ENCODE measurements around the gene NRN1L. TPM values are rescaled to one million over a fixed set of nuclear protein-coding genes. Genes with fewer than 3 reads are reported as not detected.

NRN1L gene
- total RNA-seq (2014; rRNA removed; shearing (Covaris generic)) = not detected in 2 replicates

- DNase-seq (ENCODE audit: low read depth) = peak; percentile 87
Observed at GRCh38 chr16:67884684-67885083, at the start of gene NRN1L. NRN1L (plus strand) TSS chr16:67884885; CDS start chr16:67884904, 19 bp downstream.

GRCh38 chr16:67837190-67837589 lies 47.5 kb upstream of the NRN1L start:
- peak; percentile 19 for DNase-seq (ENCODE audit: low read depth)

- DNase-seq (ENCODE audit: low read depth) = no peak
Observed at GRCh38 chr16:67837811-67838210, 46.9 kb upstream of the NRN1L start.

- no peak for DNase-seq (ENCODE audit: low read depth)
Observed at GRCh38 chr16:67841198-67841815, 43.4 kb upstream of the NRN1L start.

- peak; percentile 94 for DNase-seq (ENCODE audit: low read depth)
Observed at GRCh38 chr16:67841816-67842508, 42.7 kb upstream of the NRN1L start, which contains the start of gene THAP11. THAP11 (plus strand) TSS chr16:67842320; CDS start chr16:67842555, 235 bp downstream.

GRCh38 chr16:67842509-67843342 lies 42.0 kb upstream of the NRN1L start:
- peak; percentile 61 for DNase-seq (ENCODE audit: low read depth)

GRCh38 chr16:67843343-67843765 lies 41.3 kb upstream of the NRN1L start:
- DNase-seq (ENCODE audit: low read depth) = peak; percentile 11

GRCh38 chr16:67844497-67844896 lies 40.2 kb upstream of the NRN1L start:
- DNase-seq (ENCODE audit: low read depth) = no peak

GRCh38 chr16:67845291-67846062 lies 39.2 kb upstream of the NRN1L start:
- DNase-seq (ENCODE audit: low read depth) = no peak

GRCh38 chr16:67846063-67846319 lies 38.7 kb upstream of the NRN1L start:
- DNase-seq (ENCODE audit: low read depth) = no peak

- peak; percentile 96 for DNase-seq (ENCODE audit: low read depth)
Observed at GRCh38 chr16:67846320-67847063, 38.2 kb upstream of the NRN1L start, which contains the start of gene NUTF2. NUTF2 (plus strand) TSS chr16:67846933; CDS start chr16:67865131, 18,198 bp downstream.

- DNase-seq (ENCODE audit: low read depth) = peak; percentile 69
Observed at GRCh38 chr16:67847064-67847861, 37.4 kb upstream of the NRN1L start, which contains the start of gene CENPT. CENPT (minus strand) TSS chr16:67847693; CDS start chr16:67833859, 13,834 bp downstream.

- no peak for DNase-seq (ENCODE audit: low read depth)
Observed at GRCh38 chr16:67848118-67848517, 36.6 kb upstream of the NRN1L start.

GRCh38 chr16:67853670-67854069 lies 31.0 kb upstream of the NRN1L start:
- DNase-seq (ENCODE audit: low read depth) = no peak

- no peak for DNase-seq (ENCODE audit: low read depth)
Observed at GRCh38 chr16:67855789-67856188, 28.9 kb upstream of the NRN1L start.

GRCh38 chr16:67856927-67857546 lies 27.6 kb upstream of the NRN1L start:
- DNase-seq (ENCODE audit: low read depth) = no peak

- DNase-seq (ENCODE audit: low read depth) = peak; percentile 88
Observed at GRCh38 chr16:67857547-67858233, 27.0 kb upstream of the NRN1L start.

- no peak for DNase-seq (ENCODE audit: low read depth)
Observed at GRCh38 chr16:67858500-67858899, 26.2 kb upstream of the NRN1L start.

Data from Daoy (cell line).